HEK293 (cell line): ENCODE results near the gene SRSF5.

ENCODE experiments used
- ATF2 ChIP-seq: fragments of 450-650 bp; formaldehyde crosslinking; IDR thresholded peaks from 2 replicates; pipeline ENCODE4 v1.5.1; 2016; ENCODE audit warnings: missing biosample characterization, missing genetic modification characterization, low read depth
- CTCF ChIP-seq: fragments of 450-650 bp; formaldehyde crosslinking; IDR thresholded peaks from 2 replicates; pipeline ENCODE4 v1.5.1; 2016; ENCODE audit warnings: missing biosample characterization, missing genetic modification characterization
- PRDM10 ChIP-seq: fragments of 450-650 bp; formaldehyde crosslinking; IDR thresholded peaks from 2 replicates; pipeline ENCODE4 v1.5.1; 2016; ENCODE audit warnings: missing biosample characterization, missing genetic modification characterization
- ZNF169 ChIP-seq: fragments of 450-650 bp; formaldehyde crosslinking; IDR thresholded peaks from 2 replicates; pipeline ENCODE4 v1.5.1; 2016; ENCODE audit warnings: missing biosample characterization, missing genetic modification characterization

GRCh38 chr14:69819607-69820006 is 52.7 kb downstream of the SRSF5 start:
- TF ChIP-seq CTCF (tag by site-specific recombination), result no peak
- TF ChIP-seq ZNF169, result no peak
- TF ChIP-seq PRDM10 (tag by site-specific recombination), result no peak
- TF ChIP-seq ATF2 (tag by site-specific recombination), result no peak
